Measurements from ENCODE around the gene NCAPH2.
"Not testable (repeated sequence)": the region's sequence is repeated elsewhere in the genome, so short reads cannot be mapped to it uniquely, and the experiment has no call there.

NCAPH2 gene

GRCh38 chr22:50520184-50520583 is 12.2 kb downstream of the NCAPH2 start:
- not testable (repeated sequence) for DNase-seq

GRCh38 chr22:50520826-50521453 is 12.9 kb downstream of the NCAPH2 start:
- DNase-seq = no peak

- no peak for DNase-seq
These were observed 13.7 kb downstream of the NCAPH2 start for GRCh38 chr22:50521710-50522109.

GRCh38 chr22:50522208-50522805 is 14.3 kb downstream of the NCAPH2 start:
- no peak for DNase-seq

GRCh38 chr22:50522806-50523438 is 14.9 kb downstream of the NCAPH2 start:
- no peak for DNase-seq

- no peak for DNase-seq
These were observed 15.4 kb downstream of the NCAPH2 start for GRCh38 chr22:50523458-50523805.

GRCh38 chr22:50523806-50524675 is 16.0 kb downstream of the NCAPH2 start:
- DNase-seq = no peak

- no peak for DNase-seq
These were observed 16.7 kb downstream of the NCAPH2 start for GRCh38 chr22:50524676-50525103.

- DNase-seq = peak; percentile 96
These were observed 17.3 kb downstream of the NCAPH2 start, which contains the start of gene SCO2 for GRCh38 chr22:50525104-50525857. SCO2 (minus strand) TSS chr22:50525598; CDS start chr22:50524411, 1,187 bp downstream.

- no peak for DNase-seq
These were observed 17.8 kb downstream of the NCAPH2 start for GRCh38 chr22:50525858-50526107.

- DNase-seq = peak; percentile 72
These were observed 18.2 kb downstream of the NCAPH2 start for GRCh38 chr22:50526108-50526833.

- DNase-seq = no peak
These were observed 19.1 kb downstream of the NCAPH2 start for GRCh38 chr22:50526834-50527801.

- no peak for DNase-seq
These were observed 20.1 kb downstream of the NCAPH2 start for GRCh38 chr22:50527921-50528681.

GRCh38 chr22:50528682-50529415 is 20.8 kb downstream of the NCAPH2 start:
- no peak for DNase-seq

GRCh38 chr22:50529416-50529896 is 21.4 kb downstream of the NCAPH2 start:
- DNase-seq = no peak

- DNase-seq = peak; percentile 53
These were observed 22.0 kb downstream of the NCAPH2 start, which contains the start of gene TYMP for GRCh38 chr22:50529897-50530579. TYMP (minus strand) TSS chr22:50530012; CDS start chr22:50529709, 303 bp downstream.

GRCh38 chr22:50530580-50530876 is 22.5 kb downstream of the NCAPH2 start:
- no peak for DNase-seq

GRCh38 chr22:50530877-50531545 is 23.0 kb downstream of the NCAPH2 start:
- DNase-seq = peak; percentile 62
